NCI-H2171 (cell line): ENCODE measurements around the gene FEN1.

Experiments
- DNase-seq: peaks from one replicate; lab custom pipeline; 2025; lab: John Stamatoyannopoulos, UW

FEN1 gene

DNA sequence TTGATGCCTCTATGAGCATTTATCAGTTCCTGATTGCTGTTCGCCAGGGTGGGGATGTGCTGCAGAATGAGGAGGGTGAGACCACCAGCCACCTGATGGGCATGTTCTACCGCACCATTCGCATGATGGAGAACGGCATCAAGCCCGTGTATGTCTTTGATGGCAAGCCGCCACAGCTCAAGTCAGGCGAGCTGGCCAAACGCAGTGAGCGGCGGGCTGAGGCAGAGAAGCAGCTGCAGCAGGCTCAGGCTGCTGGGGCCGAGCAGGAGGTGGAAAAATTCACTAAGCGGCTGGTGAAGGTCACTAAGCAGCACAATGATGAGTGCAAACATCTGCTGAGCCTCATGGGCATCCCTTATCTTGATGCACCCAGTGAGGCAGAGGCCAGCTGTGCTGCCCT lies 2.7 kb downstream of the FEN1 start:
- DNase-seq, result no peak

DNA sequence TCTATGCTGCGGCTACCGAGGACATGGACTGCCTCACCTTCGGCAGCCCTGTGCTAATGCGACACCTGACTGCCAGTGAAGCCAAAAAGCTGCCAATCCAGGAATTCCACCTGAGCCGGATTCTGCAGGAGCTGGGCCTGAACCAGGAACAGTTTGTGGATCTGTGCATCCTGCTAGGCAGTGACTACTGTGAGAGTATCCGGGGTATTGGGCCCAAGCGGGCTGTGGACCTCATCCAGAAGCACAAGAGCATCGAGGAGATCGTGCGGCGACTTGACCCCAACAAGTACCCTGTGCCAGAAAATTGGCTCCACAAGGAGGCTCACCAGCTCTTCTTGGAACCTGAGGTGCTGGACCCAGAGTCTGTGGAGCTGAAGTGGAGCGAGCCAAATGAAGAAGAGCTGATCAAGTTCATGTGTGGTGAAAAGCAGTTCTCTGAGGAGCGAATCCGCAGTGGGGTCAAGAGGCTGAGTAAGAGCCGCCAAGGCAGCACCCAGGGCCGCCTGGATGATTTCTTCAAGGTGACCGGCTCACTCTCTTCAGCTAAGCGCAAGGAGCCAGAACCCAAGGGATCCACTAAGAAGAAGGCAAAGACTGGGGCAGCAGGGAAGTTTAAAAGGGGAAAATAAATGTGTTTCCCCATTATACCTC lies 3.3 kb downstream of the FEN1 start:
- DNase-seq, result no peak

DNA sequence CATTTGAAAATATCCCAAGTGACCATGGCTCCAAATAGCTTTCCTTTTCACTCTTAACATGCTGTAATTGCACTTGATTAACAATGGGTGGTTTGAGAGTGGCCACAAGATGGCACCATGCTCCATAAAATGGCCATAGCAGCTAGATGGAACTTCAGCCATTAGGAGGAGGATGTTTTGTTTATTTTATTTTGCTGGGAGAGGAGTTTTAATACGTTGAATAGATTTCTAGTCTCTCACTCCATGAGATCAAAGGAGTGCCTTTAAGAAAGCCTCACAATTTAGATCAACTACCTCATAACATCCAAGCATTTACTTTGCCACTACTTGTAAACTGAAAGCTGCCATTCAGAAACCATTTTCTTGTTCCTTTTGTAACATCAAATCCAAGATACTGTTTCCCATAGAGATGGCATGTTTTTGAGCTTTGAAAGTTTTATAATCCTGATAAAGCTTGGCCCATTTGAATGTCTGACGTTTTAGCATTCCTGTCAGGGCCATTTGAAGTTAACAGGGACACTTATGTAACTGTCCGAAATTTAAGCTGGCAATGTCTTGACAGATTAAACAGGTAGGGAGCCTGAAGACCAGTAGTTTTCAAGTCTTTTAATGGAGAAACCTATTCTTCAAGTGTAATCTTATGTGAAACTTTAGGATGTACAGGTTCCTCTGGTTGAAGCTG lies 4.7 kb downstream of the FEN1 start:
- DNase-seq, result peak; percentile 36

DNA sequence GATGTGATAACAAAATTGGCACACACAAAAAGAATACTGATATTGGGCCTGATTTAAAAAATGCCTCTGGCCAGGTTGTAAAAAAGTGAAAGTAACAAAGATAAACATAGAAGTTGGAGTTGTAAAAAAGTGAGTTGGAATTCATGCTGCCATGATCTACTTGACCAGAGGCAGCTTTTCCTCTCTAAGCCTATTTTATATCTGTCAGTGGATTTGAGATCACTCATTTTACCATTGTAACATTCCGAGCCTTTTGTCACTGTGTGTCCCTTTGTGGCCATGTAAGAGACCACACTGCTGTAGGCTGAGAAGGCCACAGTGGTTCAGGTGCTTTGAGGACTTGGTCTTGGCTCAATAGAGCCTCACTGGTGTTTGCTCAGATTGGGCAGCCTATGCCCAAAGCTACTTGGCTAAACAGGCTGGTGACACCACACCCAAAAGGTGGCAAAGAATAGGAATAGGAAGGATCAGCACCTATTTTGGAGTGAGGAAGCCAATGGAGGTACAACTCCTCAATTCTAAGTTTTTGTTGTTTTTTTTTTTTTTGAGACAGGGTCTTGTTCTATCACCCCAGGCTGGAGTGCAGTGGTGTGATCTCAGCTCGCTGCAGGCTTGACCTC lies 7.1 kb downstream of the FEN1 start:
- DNase-seq, result no peak

DNA sequence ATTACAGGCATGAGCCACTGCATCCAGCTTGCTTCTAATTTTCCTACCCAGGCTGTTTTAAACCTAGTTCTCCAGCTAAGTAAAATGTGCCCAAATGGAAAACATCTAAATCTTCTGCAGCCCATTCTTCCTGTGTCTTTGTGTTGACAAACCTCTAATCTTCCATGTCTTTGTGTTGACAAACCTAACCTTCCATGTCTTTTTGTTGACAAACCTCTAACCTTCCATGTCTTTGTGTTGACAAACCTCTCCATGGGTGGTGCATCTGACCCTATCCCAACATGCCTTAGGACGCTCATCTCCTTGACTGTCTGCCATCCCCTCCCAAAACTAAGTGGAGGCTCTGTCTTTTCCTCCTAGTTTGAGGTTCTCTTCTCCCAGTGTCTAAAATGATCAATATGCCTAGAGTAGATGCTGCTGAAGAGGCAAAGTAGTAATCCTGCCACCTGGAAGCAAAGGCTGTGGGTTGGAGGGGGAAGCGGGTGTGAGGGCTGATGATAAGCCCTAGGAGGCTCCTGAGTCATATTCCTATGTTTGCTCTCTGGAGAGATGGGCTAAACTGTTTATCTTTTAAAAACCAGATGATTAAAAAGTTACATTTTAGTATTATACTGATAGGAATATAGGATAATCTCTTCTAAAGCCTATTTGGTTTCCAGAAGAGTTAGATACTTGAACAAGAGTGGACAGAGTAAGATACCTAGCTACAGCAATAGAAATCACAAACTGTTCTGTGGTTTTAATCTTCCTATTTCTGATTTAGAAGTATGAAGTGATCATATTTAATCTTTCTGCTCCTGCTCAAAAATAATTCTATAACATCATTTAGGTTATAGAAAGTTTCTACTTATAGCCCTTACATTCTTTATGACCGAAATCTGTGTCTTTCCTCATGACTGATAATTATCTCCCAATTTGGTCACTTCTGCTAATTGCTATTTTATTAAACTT lies 7.9 kb downstream of the FEN1 start:
- DNase-seq, result no peak

DNA sequence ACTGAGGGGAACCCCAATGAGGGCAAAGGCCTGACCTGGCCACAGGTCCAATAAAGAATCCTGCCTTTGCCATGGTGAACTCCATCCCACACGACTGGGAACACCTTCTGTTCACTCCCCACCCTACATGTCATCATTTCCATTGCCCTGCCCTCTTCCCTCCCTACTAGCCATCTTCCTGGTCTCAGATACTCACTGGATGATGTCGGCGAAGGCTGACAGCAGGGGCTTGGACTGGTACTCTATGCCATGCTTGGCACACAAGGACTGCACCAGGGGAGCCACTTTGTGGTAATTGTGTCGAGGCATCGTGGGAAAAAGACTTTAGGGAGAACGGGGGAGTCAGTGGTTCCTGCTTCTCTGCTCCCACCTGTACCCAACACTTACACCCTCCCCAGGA lies 9.9 kb downstream of the FEN1 start:
- no peak for DNase-seq

DNA sequence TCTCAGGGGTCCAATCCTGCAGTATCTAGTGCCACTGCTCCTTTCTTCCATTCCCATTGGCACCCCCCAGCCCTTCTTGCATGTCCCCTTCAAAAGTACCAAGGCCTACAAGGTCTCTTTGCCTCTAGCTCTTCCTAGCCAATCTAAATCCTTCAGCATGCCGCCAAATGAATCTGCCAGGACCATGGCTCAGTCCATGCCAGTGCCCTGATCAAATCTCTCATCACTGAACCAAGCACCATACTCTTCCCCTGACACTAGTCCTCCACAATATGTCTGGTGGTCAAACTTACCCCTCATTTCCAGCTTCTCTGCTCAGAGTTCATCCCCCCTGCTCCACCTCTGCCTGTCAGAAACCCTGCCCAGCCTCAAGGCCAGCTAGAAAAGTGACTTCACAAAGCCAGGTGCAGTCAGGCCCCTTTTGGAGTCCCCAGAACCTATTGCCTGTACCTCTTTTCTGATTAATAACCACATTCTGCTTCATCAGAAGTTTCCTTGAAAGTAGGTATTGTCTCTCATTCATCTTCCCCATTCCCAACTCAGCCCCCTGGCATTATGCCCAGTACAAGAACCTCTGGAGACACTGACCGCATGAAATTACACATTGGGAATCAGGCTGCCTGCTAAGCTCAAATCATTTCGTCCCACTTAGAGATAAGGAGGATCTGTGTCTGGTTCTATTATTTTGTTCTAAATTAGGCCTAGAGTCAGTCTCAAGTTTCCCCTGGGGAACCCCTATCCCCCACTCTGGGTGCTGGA lies 11.4 kb downstream of the FEN1 start:
- no peak for DNase-seq

DNA sequence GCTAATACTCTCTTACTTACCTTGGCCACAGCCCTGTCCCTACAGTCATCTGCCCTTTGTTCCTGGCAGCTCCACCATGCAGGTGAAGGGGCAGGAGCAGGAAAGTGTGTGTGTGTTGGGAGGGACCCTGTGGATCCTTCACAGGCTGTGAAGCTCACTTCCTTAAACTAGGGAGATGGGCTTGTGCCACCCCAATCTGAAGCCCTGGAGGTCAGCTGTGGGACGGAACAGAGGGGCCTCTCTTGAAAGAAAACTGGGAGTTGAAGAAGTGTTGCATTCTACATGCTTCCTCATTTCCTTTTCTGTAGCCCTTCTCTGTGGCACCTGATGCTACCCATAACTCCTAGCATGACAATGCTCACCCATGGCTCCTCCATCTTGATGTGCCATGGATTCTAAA lies 12.4 kb downstream of the FEN1 start:
- no peak for DNase-seq

DNA sequence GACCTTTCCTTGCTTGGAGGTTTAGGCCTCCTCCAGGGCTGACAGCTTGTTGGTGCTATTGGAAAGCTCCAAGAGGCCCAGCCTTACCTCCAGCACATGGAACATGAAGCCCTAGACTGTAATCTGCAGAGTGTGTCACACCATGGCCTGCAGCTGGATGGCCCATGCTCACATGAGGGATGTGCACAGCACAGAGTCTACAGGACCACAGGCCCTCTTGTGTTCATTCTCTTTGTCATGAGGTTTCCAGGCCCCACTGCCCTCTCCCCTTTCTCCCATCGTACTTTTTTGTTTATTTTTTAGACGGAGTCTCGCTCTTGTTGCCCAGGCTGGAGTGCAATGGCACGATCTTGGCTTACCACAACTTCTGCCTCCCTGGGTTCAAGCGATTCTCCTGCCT lies 14.1 kb downstream of the FEN1 start:
- no peak for DNase-seq

DNA sequence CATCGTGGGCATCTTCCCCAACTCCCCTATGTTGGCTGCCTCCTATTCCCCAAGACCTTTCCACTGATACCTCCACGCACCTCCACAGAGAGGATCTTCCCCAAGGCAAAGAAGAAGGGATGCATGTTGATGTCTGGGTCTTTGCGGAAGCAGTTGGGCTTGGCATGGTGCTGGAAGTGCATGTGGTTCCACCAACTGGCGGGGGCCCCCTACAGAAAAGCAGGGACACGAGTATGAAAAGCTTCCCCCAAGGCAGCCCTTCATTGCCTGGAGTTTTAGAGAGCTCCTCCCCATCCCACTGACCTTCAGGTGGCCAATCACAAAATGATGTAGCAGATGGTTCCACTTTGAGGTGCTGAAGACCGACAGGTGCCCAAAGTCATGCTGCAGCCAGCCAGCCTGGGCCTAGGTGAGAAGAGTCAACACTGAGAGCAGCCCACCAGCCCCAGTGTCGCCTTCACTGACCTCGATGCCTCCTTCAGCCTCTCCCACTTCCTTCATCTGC lies 18.0 kb downstream of the FEN1 start:
- no peak for DNase-seq

DNA sequence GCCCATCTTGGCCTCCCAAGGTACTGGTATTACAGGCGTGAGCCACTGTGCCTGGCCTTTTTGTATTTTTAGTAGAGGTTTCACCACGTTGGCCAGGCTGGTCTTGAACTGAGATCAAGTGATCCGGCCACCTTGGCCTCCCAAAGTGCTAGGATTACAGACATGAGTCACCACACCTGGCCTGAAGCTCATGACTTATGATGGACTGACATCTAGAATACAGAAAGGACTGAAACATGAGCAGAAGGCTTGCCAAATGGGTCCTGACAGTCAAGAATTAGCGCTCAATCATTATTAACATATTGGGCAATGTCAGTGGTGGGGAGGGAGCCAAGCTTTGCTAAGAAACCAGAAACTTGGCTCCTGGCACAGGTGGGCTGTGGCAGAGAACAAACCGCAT lies 19.1 kb downstream of the FEN1 start:
- no peak for DNase-seq

DNA sequence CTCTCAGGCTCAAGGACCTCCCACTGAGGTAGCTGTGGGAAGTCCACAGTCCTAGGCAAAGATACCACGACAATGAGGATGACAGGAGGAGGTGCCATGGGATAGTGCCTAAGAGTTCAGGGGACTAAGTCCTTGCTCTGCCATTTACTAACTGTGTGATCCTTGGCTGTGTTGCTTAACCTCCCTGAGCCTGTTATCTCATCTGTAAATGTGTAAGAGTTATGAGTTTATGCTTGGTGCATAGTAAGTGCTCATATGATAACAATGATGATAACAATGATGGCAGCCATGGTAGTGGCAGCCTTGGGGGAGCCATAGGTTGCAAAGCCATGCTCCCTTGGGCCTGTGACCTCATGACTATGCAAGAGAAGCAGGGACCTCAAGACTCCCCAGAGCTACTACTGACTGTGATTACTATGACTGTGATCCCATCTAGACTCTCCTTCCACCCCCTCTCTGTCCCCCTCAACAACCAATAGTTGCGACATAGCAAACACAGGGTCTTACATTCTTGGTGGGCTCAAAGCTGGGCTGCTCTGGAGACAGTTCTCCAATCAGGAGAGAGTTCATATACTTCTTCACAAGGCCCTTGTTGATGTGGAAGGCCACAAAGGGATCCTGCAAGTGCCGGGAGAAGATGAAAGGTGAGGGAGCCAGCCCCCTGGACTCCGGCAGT lies 20.2 kb downstream of the FEN1 start:
- no peak for DNase-seq

DNA sequence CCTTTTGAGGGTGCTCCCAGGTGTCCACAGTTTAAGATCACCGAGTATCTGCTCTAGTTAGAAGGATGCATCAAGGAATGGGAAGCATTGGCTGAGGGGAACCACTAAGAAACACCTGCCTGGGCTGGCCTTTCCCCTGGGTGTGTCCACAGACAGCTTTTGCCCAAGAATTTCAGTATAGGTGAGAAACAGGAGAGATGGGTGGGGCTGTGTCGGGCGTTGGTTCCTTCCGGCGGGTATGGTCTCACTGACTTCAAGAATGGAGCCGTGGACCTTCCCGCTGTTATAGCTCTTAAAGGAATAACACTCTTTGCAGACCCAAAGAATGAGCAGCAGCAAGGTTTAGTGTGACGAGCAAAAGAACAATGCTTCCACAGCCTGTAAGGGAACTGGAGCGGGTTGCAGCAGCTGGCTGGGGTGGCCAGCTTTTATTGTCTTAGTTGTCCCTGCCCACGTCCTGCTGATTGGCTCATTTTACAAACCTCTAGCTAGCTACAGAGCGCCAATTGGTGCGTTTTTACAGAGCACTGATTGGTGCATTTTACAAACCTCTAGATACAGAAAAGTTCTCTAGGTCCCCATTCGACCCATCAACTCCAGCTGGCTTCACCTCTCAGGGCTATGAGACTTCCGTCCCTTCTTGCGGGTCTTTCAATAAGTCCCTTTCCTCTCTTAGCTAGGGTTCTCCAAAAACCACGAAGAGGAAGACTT lies 21.7 kb downstream of the FEN1 start:
- DNase-seq, result no peak

DNA sequence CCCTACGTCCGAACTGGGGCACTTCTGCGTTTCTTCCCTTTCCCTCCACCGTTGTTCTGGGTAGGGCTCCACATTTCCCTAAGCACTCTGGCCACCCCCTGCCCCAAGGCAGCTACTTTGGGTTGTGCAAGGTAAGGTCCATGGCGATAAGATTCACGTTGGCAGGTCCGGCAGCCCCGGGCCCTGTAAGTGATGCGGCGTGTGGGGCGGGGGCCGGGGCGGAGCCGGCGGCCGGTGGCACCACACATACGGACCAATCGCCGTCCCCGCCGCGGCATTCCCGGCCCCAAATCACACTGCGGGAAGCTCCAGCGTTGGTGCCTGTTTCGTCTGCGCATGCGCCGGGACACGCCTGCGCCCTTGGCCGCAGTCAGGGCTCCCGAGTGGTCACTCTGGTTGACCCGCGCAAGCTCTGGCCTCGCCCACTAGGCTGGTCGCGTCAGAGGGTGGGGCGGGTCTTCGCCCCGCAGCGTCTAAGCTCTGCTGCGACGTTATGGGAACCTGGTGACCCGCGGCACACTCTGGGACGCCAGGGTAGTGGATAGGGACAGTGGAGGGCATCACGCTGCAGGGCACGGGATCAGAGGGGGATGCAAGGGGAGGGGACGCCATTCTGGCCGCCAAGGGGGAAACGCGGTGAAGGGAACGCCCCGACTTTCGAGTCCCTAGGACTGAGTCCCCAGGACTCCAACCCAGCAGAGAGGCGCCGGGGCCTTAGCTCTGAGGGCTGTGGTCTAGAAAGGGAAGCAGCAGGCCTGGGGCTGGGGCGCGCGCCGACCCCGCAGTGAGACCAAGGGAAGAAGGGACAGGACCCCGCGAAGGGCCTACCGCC lies 22.5 kb downstream of the FEN1 start:
- peak; percentile 83 for DNase-seq

DNA sequence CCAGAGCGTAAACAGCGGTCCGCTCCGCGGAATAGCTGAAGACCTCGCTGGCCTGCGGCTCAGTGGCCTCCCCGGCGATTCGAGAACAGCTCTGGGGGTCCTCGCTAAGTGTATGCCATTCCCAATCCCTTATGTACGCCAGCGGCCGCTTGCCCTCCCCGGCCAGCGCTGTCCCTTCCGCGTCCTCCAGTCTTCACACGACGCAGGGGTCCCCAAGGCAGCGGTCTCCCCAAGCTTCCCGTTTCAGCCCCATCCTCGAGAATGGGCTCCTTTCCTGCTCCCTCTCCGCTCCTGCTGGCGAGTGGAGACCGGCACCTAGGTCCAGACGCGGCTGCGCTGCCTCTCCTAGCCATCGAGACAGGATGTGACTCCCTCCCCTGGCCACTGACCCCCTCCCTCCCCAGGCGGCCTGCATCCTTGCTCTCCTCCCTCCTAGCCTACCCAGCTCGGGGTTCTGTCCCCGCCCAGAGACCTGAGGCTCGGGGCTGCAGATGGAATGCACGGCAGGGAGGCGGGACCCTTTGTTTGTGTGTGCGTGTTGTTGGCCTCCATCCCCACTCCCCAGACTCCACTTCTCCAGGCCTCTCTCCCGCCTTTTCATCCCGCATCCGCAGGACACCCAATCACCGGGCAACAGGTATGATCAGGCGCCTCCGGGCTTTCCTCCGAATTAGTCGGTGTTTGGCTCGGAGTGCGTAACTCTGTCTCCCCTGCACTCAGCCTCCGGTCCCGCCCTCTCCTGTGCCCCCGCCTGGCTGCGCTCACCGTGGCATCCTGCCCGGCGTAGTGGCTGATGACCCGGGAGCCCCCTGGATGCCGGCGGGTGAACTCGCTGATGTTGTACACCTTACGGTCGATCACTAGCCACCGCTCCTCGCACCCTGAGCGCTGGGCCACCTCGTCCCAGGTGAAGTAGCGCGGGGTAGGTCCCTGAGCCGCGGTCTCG lies 23.4 kb downstream of the FEN1 start:
- DNase-seq, result peak; percentile 84

DNA sequence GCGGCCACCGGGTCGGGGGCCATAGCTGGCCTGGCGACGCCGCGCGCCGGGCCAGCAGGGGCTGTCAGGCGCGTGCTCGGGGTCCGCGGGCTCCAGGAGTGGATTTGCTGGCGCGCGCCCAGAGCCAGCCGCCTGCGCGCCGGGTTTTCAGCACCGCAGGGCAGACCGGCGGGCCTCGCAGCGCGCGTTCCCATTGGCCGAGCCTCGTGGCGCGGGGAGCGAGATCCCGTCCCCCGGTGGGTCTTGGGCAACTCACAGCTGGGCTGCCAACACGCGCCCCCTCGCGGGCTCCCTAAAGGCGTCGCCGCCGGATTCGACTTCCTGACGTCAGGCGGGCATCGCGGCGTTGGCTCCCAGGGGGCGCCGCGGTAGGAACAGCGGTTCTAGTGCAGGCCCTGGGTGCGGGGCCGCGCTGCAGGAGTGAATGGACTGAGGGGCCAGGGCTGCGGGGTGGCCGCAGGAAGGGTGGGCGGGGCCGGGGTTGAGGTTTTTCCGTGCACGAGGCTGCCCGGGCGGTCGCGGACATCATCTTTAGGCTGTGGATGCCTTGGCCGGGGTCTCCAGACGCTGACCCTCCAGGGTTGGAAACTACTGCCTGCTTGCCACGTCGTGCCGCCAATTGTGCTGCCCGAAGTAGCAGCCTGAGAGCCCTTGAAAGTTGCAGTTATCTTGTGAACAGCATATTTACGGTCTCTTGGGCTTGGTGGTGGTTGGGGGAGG lies 24.2 kb downstream of the FEN1 start, which contains the start of gene FADS1:
Gene FADS1 (minus strand): TSS at position 268 of the 720 bp plus-strand sequence. CDS start 74 bp downstream, at position 194.
- DNase-seq, result peak; percentile 98

DNA sequence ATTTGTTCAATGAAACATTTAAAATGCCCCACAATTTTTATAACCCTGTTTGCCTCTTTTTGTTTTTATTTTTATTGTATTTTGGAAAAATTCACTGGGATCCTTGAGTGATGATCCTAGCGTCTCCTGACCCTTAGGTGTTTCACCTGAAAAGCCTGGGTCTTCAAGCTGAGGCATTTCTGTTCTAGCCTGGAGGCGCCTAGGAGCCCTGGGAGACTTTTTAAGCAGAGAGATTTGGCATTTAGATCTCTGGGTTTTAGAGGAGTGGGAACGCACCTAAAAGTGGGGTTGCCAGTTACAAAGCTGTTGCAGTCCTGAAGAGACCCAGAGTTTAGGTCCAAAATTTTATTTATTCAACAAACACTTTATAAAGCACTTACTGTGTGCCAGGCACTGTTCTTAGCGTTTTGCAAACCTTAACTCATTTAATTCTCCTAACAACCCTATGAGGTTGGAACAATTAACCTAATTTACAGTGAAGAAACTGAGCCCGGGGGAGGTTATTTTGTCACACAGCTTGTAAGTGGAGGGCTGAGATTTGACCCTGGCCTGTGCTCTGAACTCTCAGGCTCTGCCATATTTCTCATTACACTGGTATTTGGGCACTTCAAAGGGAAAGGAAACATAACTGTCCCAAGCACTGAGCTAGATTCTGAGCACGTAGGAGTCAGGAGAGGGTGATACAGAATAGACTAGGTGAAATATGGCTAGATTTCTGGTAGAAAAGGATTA lies 24.9 kb downstream of the FEN1 start:
- no peak for DNase-seq
